Astrocyte (in vitro differentiated cells and primary cell): ENCODE measurements around the gene NDUFB8. TPM values are rescaled to one million over a fixed set of nuclear protein-coding genes. Genes with fewer than 3 reads are reported as not detected.

Source experiments
- DNase-seq: peaks from one replicate; pipeline ENCODE4 v3.0.0-alpha.2; 2010; ENCODE audit warnings: low read depth
- FAIRE-seq: peaks from 2 replicates; lab custom pipeline; 2011; peaks lifted over from hg19 to GRCh38; lab: Jason Lieb, UNC
- H2AFZ ChIP-seq: 2 replicates; pipeline ENCODE4 v1.6.0; 2012; ENCODE audit warnings: low read depth, low read length, inconsistent platforms
- H3K27ac ChIP-seq: 2 replicates; pipeline ENCODE4 v1.5.1; 2011; ENCODE audit warnings: low read depth, low read length, inconsistent platforms
- H3K27me3 ChIP-seq: 2 replicates; pipeline ENCODE4 v1.6.0; 2011; ENCODE audit warnings: low read length, inconsistent platforms; ENCODE audit not compliant: insufficient read depth
- H3K36me3 ChIP-seq: 2 replicates; pipeline ENCODE4 v1.5.1; 2011; ENCODE audit warnings: low read length, inconsistent platforms; ENCODE audit not compliant: insufficient read depth
- H3K4me1 ChIP-seq: 2 replicates; pipeline ENCODE4 v1.5.1; 2011; ENCODE audit warnings: low read length, inconsistent platforms; ENCODE audit not compliant: insufficient read depth
- H3K4me2 ChIP-seq: 2 replicates; pipeline ENCODE4 v1.6.0; 2012; ENCODE audit warnings: low read length, inconsistent platforms
- H3K4me3 ChIP-seq: 2 replicates; pipeline ENCODE4 v1.5.1; 2011; ENCODE audit warnings: low read depth, mild to moderate bottlenecking, low read length, inconsistent platforms; ENCODE audit not compliant: insufficient read depth
- H3K79me2 ChIP-seq: 2 replicates; pipeline ENCODE4 v1.6.0; 2012; ENCODE audit warnings: mild to moderate bottlenecking, low read length, inconsistent platforms; ENCODE audit not compliant: insufficient read depth
- H3K9ac ChIP-seq: 2 replicates; pipeline ENCODE4 v1.6.0; 2012; ENCODE audit warnings: mild to moderate bottlenecking, low read length, inconsistent platforms
- H3K9me3 ChIP-seq: 2 replicates; pipeline ENCODE4 v1.5.1; 2012; ENCODE audit warnings: low read depth, mild to moderate bottlenecking, low read length, inconsistent platforms; ENCODE audit not compliant: insufficient read depth
- H4K20me1 ChIP-seq: 2 replicates; pipeline ENCODE4 v1.6.0; 2012; ENCODE audit warnings: low read length, inconsistent platforms; ENCODE audit not compliant: insufficient read depth
- H3K27ac Mint-ChIP-seq: one replicate; pipeline ENCODE4 v1.8.0; 2021; ENCODE audit warnings: mild to moderate bottlenecking, mixed read lengths; ENCODE audit not compliant: unreplicated experiment
- H3K27me3 Mint-ChIP-seq: one replicate; pipeline ENCODE4 v1.8.0; 2021; ENCODE audit warnings: low read depth, mixed read lengths; ENCODE audit not compliant: unreplicated experiment
- H3K36me3 Mint-ChIP-seq: one replicate; pipeline ENCODE4 v1.8.0; 2021; ENCODE audit warnings: low read depth, mixed read lengths; ENCODE audit not compliant: unreplicated experiment
- H3K4me1 Mint-ChIP-seq: one replicate; pipeline ENCODE4 v1.8.0; 2021; ENCODE audit warnings: low read depth, mixed read lengths; ENCODE audit not compliant: unreplicated experiment
- H3K4me3 Mint-ChIP-seq: one replicate; pipeline ENCODE4 v1.8.0; 2021; ENCODE audit warnings: mild to moderate bottlenecking, moderate library complexity, mixed read lengths; ENCODE audit not compliant: unreplicated experiment
- H3K9me3 Mint-ChIP-seq: one replicate; pipeline ENCODE4 v1.8.0; 2021; ENCODE audit warnings: mild to moderate bottlenecking, mixed read lengths; ENCODE audit not compliant: unreplicated experiment
- CTCF ChIP-seq: IDR thresholded peaks from 2 replicates; pipeline ENCODE4 v1.5.1; 2011; ENCODE audit warnings: low read depth, mild to moderate bottlenecking, inconsistent platforms, low read length, moderate library complexity; ENCODE audit not compliant: insufficient read depth
- EZH2 ChIP-seq: IDR thresholded peaks from 2 replicates; pipeline ENCODE4 v1.6.1; 2012; ENCODE audit warnings: mild to moderate bottlenecking, low read length, inconsistent platforms; ENCODE audit not compliant: insufficient read depth
- total RNA-seq: library from RNA; stranded (reverse); gene quantifications from 2 replicates; pipeline ENCODE4 v1.2.1, GENCODE V29; 2021

Gene NDUFB8
- total RNA-seq, 1 donor from 2014 or later = 155 TPM

GRCh38 chr10:100561005-100561404 is 31.3 kb upstream of the NDUFB8 start:
- H3K79me2 ChIP-seq = no peaks in the 10 kb centered on the region
- TF ChIP-seq EZH2 (no peak), CTCF (no peak)
- Mint-ChIP-seq H3K4me3 (no peak overlapping the region), H3K4me1 (peaks cover 2% of the 10 kb centered on the region), H3K9me3 (peaks cover 2% of the 10 kb centered on the region), H3K27me3 (peaks cover 34% of the 10 kb centered on the region), H3K36me3 (peaks cover 10% of the 10 kb centered on the region), H3K27ac (no peak overlapping the region)
- peaks cover 6% of the 10 kb centered on the region for H3K36me3 ChIP-seq
- H3K4me1 ChIP-seq = peaks cover 12% of the 10 kb centered on the region
- no peak overlapping the region for H2AFZ ChIP-seq
- DNase-seq = no peak
- H3K9me3 ChIP-seq = peaks cover 4% of the 10 kb centered on the region
- no peak overlapping the region for H3K27ac ChIP-seq
- FAIRE-seq = no peak
- H3K9ac ChIP-seq = no peak overlapping the region
- peaks cover 11% of the 10 kb centered on the region for H4K20me1 ChIP-seq
- no peak overlapping the region for H3K4me2 ChIP-seq
- H3K27me3 ChIP-seq = peaks cover 29% of the 10 kb centered on the region
- no peak overlapping the region for H3K4me3 ChIP-seq

GRCh38 chr10:100560248-100560647 is 30.6 kb upstream of the NDUFB8 start:
- peaks cover 2% of the 10 kb centered on the region for H3K9me3 Mint-ChIP-seq
- no peak overlapping the region for H3K9ac ChIP-seq
- no peak overlapping the region for H2AFZ ChIP-seq
- no peak for DNase-seq
- no peak for FAIRE-seq
- H3K36me3 ChIP-seq = peaks cover 6% of the 10 kb centered on the region
- no peak overlapping the region for H3K27ac ChIP-seq
- peaks cover 12% of the 10 kb centered on the region for H3K4me1 ChIP-seq
- no peaks in the 10 kb centered on the region for H3K79me2 ChIP-seq
- H3K4me2 ChIP-seq = no peak overlapping the region
- H3K4me3 Mint-ChIP-seq = no peak overlapping the region
- H3K9me3 ChIP-seq = peaks cover 4% of the 10 kb centered on the region
- no peak overlapping the region for H3K27ac Mint-ChIP-seq
- TF ChIP-seq EZH2 = no peak
- no peak for TF ChIP-seq CTCF
- H3K4me1 Mint-ChIP-seq = peaks cover 2% of the 10 kb centered on the region
- H3K27me3 ChIP-seq = peaks cover 22% of the 10 kb centered on the region
- peaks cover 31% of the 10 kb centered on the region for H3K27me3 Mint-ChIP-seq
- H4K20me1 ChIP-seq = peaks cover 11% of the 10 kb centered on the region
- peaks cover 12% of the 10 kb centered on the region for H3K36me3 Mint-ChIP-seq
- H3K4me3 ChIP-seq = no peak overlapping the region

GRCh38 chr10:100554902-100555301 is 25.2 kb upstream of the NDUFB8 start:
- no peak overlapping the region for H3K4me2 ChIP-seq
- FAIRE-seq = no peak
- H3K36me3 Mint-ChIP-seq = peaks cover 28% of the 10 kb centered on the region
- no peak overlapping the region for H3K9ac ChIP-seq
- H3K4me1 Mint-ChIP-seq = no peaks in the 10 kb centered on the region
- H3K4me1 ChIP-seq = no peaks in the 10 kb centered on the region
- H2AFZ ChIP-seq = no peak overlapping the region
- H3K27ac ChIP-seq = no peak overlapping the region
- no peak overlapping the region for H3K4me3 ChIP-seq
- no peak overlapping the region for H3K27ac Mint-ChIP-seq
- H3K36me3 ChIP-seq = peaks cover 17% of the 10 kb centered on the region
- TF ChIP-seq CTCF (no peak), EZH2 (no peak)
- no peaks in the 10 kb centered on the region for H3K27me3 Mint-ChIP-seq
- no peaks in the 10 kb centered on the region for H3K9me3 Mint-ChIP-seq
- H3K9me3 ChIP-seq = no peaks in the 10 kb centered on the region
- H3K79me2 ChIP-seq = no peaks in the 10 kb centered on the region
- peaks cover 4% of the 10 kb centered on the region for H4K20me1 ChIP-seq
- no peak for DNase-seq
- H3K27me3 ChIP-seq = no peaks in the 10 kb centered on the region
- no peak overlapping the region for H3K4me3 Mint-ChIP-seq
